B cell (primary cell): ENCODE results near the gene STX10. TPM values are rescaled to one million over a fixed set of nuclear protein-coding genes. Genes with fewer than 3 reads are reported as not detected.

Experiments used
- ATAC-seq: fragments of 200-7000 bp; cut with Tn5 transposase; one replicate; pipeline ENCODE4 v1.10.0; 2021; ENCODE audit warnings: low read depth, mild to moderate bottlenecking, moderate number of reproducible peaks, moderate library complexity
- CTCF ChIA-PET: fragments of 350-600 bp; sonication (Branson Sonifier 250); formaldehyde crosslinking; loops from one replicate; lab custom pipeline; 2021; ENCODE audit warnings: antibody characterized with exemption, inconsistent platforms; lab: Charles Lee
- POLR2A ChIA-PET: fragments of 350-600 bp; sonication (Branson Sonifier 250); formaldehyde crosslinking; loops from one replicate; lab custom pipeline; 2021; ENCODE audit warnings: antibody characterized with exemption; lab: Charles Lee
- DNase-seq: peaks from one replicate; pipeline ENCODE4 v3.0.0; 2013
- H2AFZ ChIP-seq: 2 replicates; pipeline ENCODE4 v1.6.1; 2012; ENCODE audit warnings: mild to moderate bottlenecking, low read depth, low read length; ENCODE audit not compliant: insufficient read depth, poor library complexity, severe bottlenecking
- H3K27ac ChIP-seq, 2 donors: 1 replicate in 1 of 2; 2 replicates in 1 of 2; pipeline ENCODE4 v1.5.1; 2012 to 2013; ENCODE audit warnings: low read length in 2 of 2, mild to moderate bottlenecking in 2 of 2, moderate library complexity in 1 of 2
- H3K27me3 ChIP-seq, 4 experiments: fragments of 200-600 bp in 1 of 4; sonication (generic) in 1 of 4; replicated peaks in 1 of 4; 1 replicate in 2 of 4; 2 replicates in 2 of 4; pipeline versions ENCODE4 v1.6.1 to v1.7.0; 2013 to 2016; ENCODE audit warnings: low read length in 3 of 4, mild to moderate bottlenecking in 2 of 4, mixed read lengths in 1 of 4, moderate library complexity in 1 of 4; ENCODE audit not compliant: insufficient read depth in 4 of 4, control insufficient read depth in 3 of 4; ENCODE audit errors: control extremely low read depth in 1 of 4
- H3K36me3 ChIP-seq, 2 experiments: replicated peaks in 1 of 2; 1 replicate in 1 of 2; 2 replicates in 1 of 2; pipeline versions ENCODE4 v1.6.1 to v1.7.1; 2013; ENCODE audit warnings: low read length in 1 of 2; ENCODE audit not compliant: insufficient read depth in 2 of 2, control insufficient read depth in 1 of 2; ENCODE audit errors: control extremely low read depth in 1 of 2, extremely low read depth in 1 of 2
- H3K4me1 ChIP-seq, 2 donors: fragments of 200-600 bp in 1 of 2; sonication (generic) in 1 of 2; 1 replicate in 1 of 2; 2 replicates in 1 of 2; pipeline versions ENCODE4 v1.5.1 to v1.6.1; 2013 to 2017; ENCODE audit warnings: low read length in 2 of 2; ENCODE audit not compliant: control insufficient read depth in 2 of 2, insufficient read depth in 2 of 2
- H3K4me2 ChIP-seq: replicated peaks from 2 replicates; pipeline ENCODE3; 2012; ENCODE audit warnings: mild to moderate bottlenecking, low read depth, low read length; ENCODE audit not compliant: poor library complexity, severe bottlenecking
- H3K4me3 ChIP-seq, 5 experiments: fragments of 200-600 bp in 1 of 5; sonication (generic) in 1 of 5; 1 replicate in 3 of 5; 2 replicates in 2 of 5; pipeline versions ENCODE4 v1.5.1 to v1.7.0; 2011 to 2016; ENCODE audit warnings: low read length in 4 of 5, mild to moderate bottlenecking in 4 of 5, low read depth in 2 of 5, control low read depth in 1 of 5, moderate library complexity in 1 of 5; ENCODE audit not compliant: insufficient read depth in 1 of 5; ENCODE audit errors: control extremely low read depth in 1 of 5, extremely low read depth in 1 of 5
- H3K79me2 ChIP-seq: fragments of 200-600 bp; sonication (generic); one replicate; pipeline ENCODE4 v1.6.0; 2016; ENCODE audit warnings: low read length; ENCODE audit not compliant: control insufficient read depth, insufficient read depth
- H3K9ac ChIP-seq: fragments of 200-600 bp; sonication (generic); 2 replicates; pipeline ENCODE4 v1.6.1; 2017; ENCODE audit warnings: mild to moderate bottlenecking, low read length, moderate library complexity
- H3K9me3 ChIP-seq, 3 donors: one replicate each; pipeline versions ENCODE4 v1.6.1 to v1.7.1; 2013; ENCODE audit warnings: low read length in 2 of 3; ENCODE audit not compliant: control insufficient read depth in 2 of 3, insufficient read depth in 1 of 3; ENCODE audit errors: control extremely low read depth in 1 of 3
- H4K20me1 ChIP-seq: 2 replicates; pipeline ENCODE4 v1.6.0; 2012; ENCODE audit warnings: mild to moderate bottlenecking, low read length; ENCODE audit not compliant: insufficient read depth, control insufficient read depth, poor library complexity, severe bottlenecking
- H3K27ac Mint-ChIP-seq: one replicate; pipeline ENCODE4 v1.8.0; 2021; ENCODE audit warnings: mixed read lengths
- H3K27me3 Mint-ChIP-seq: one replicate; pipeline ENCODE4 v1.8.0; 2021; ENCODE audit warnings: mixed read lengths
- H3K4me1 Mint-ChIP-seq: one replicate; pipeline ENCODE4 v1.8.0; 2021; ENCODE audit warnings: mixed read lengths
- H3K4me3 Mint-ChIP-seq: one replicate; pipeline ENCODE4 v1.8.0; 2021; ENCODE audit warnings: mixed read lengths
- H3K9me3 Mint-ChIP-seq: one replicate; pipeline ENCODE4 v1.8.0; 2022; ENCODE audit warnings: mixed read lengths; ENCODE audit not compliant: insufficient read depth
- CTCF ChIP-seq: fragments of 200-600 bp; IDR thresholded peaks from one replicate; pipeline ENCODE4 v1.8.0; 2022; ENCODE audit warnings: antibody characterized with exemption, mild to moderate bottlenecking
- EZH2 ChIP-seq: IDR thresholded peaks from 2 replicates; pipeline ENCODE4 v1.6.1; 2012; ENCODE audit warnings: borderline replicate concordance, low read depth, mild to moderate bottlenecking, moderate library complexity, low read length; ENCODE audit not compliant: insufficient read depth, poor library complexity, severe bottlenecking
- WGBS: methylation state at CpG from one replicate; pipeline ENCODE4 v1.1.5; 2013; ENCODE audit warnings: missing lambda C conversion rate; ENCODE audit not compliant: insufficient coverage; 5-methylcytosine and 5-hydroxymethylcytosine counted together
- intact Hi-C: fragments of 100-400 bp; cut with micrococcal nuclease; formaldehyde crosslinking; loops from one replicate; pipeline ENCODE4 v1.10.0; 2022
- polyA plus RNA-seq: library from polyadenylated mRNA; depleted of rRNA; stranded (reverse); fragments of >200 nt; gene quantifications from 2 replicates; pipeline ENCODE4 v1.2.3, GENCODE V29; 2012
- total RNA-seq, 2 donors: library from RNA; stranded (reverse); fragments of 120-200 nt in 1 of 2; gene quantifications; 1 replicate in 1 of 2; 2 replicates in 1 of 2; pipeline versions ENCODE4 v1.2.3 to v1.2.4, GENCODE V29; 2013 to 2022

Gene STX10
- total and polyA plus RNA-seq, 2 donors (not counting 1 experiment from before 2014, with no cell fraction given): 59.0 to 147 TPM

GRCh38 chr19:13198634-13199033 is 48.5 kb upstream of the STX10 start:
- intact Hi-C loops: loop anchor here (10.0 kb wide), 1 partner anchor 224 kb away; no protein-coding TSS in a partner anchor
- Histone ChIP-seq H3K27ac (no peak overlapping the region), H3K4me2 (no peak overlapping the region), H3K36me3 (no peaks in the 10 kb centered on the region), H2AFZ (no peak overlapping the region), H3K9me3 (peaks cover 0 to 1% (median 0%) of the 10 kb centered on the region in 3 donors), H3K4me1 (peaks cover 20 to 25% of the 10 kb centered on the region in 2 donors), H3K27me3 (no peaks in the 10 kb centered on the region), H4K20me1 (no peaks in the 10 kb centered on the region), H3K4me3 (no peak overlapping the region), H3K79me2 (no peaks in the 10 kb centered on the region), H3K9ac (no peak overlapping the region)
- TF ChIP-seq EZH2: no peak
- no peak for TF ChIP-seq CTCF
- H3K9me3 Mint-ChIP-seq: no peaks in the 10 kb centered on the region
- H3K27me3 Mint-ChIP-seq: no peaks in the 10 kb centered on the region
- ATAC-seq (no peak), DNase-seq (no peak)
- H3K4me3 Mint-ChIP-seq: no peak overlapping the region
- H3K27ac Mint-ChIP-seq: no peak overlapping the region
- H3K4me1 Mint-ChIP-seq: peaks cover 16% of the 10 kb centered on the region
- ChIA-PET CTCF (interaction anchor here (1.0 to 1.4 kb wide), 3 partner anchors 34 to 221 kb away, joined by 3 to 4 read pairs (median 4); no protein-coding TSS in a partner anchor), POLR2A (no interaction called here)
- WGBS: 95% methylated on average over 18 of the region's 18 CpGs

GRCh38 chr19:13195678-13196077 is 45.5 kb upstream of the STX10 start:
- WGBS: 77% methylated on average over 8 of the region's 11 CpGs
- Histone ChIP-seq H3K9me3 (peaks cover 0 to 5% (median 0%) of the 10 kb centered on the region in 3 donors), H3K4me2 (peak overlapping the region; percentile 8), H3K79me2 (no peaks in the 10 kb centered on the region), H2AFZ (peak overlapping the region; percentile 35), H3K36me3 (no peaks in the 10 kb centered on the region), H3K4me3 (no peak overlapping the region), H4K20me1 (no peaks in the 10 kb centered on the region), H3K4me1 (peaks cover 26 to 35% of the 10 kb centered on the region in 2 donors), H3K9ac (no peak overlapping the region), H3K27me3 (no peaks in the 10 kb centered on the region), H3K27ac (no peak overlapping the region)
- H3K27me3 Mint-ChIP-seq: no peaks in the 10 kb centered on the region
- intact Hi-C loops: loop anchor here (1.0 to 10.0 kb wide), 4 partner anchors 39 to 221 kb away; partner anchors contain the start of genes IER2 and STX10
- DNase-seq: peak; percentile 77
- H3K9me3 Mint-ChIP-seq: no peaks in the 10 kb centered on the region
- POLR2A ChIA-PET: interaction anchor here (0.5 to 4.0 kb wide), 11 partner anchors 26 to 216 kb away, joined by 3 to 50 read pairs (median 4); partner anchors contain the start of genes IER2 and STX10
- peak; percentile 67 for ATAC-seq
- CTCF ChIA-PET: interaction anchor here (0.8 to 8.1 kb wide), 40 partner anchors 9 to 394 kb away, joined by 3 to 154 read pairs (median 9); partner anchors contain the start of genes IER2, NACC1 and STX10
- H3K27ac Mint-ChIP-seq: peak overlapping the region; percentile 67
- H3K4me3 Mint-ChIP-seq: no peak overlapping the region
- TF ChIP-seq CTCF (peak; percentile 82), EZH2 (no peak)
- H3K4me1 Mint-ChIP-seq: peaks cover 21% of the 10 kb centered on the region
